HepG2 (cell line): ENCODE results near the gene ANKHD1. TPM values are rescaled to one million over a fixed set of nuclear protein-coding genes. Genes with fewer than 3 reads are reported as not detected.

Experiments used
- CEBPG ChIP-seq: IDR thresholded peaks from 2 replicates; pipeline ENCODE4 v1.6.1; 2016
- FOXC1 ChIP-seq: sonication (generic); formaldehyde crosslinking; IDR thresholded peaks from 2 replicates; pipeline ENCODE4 v1.8.0; 2022; ENCODE audit warnings: mild to moderate bottlenecking, missing genetic modification reagents, borderline replicate concordance
- FOXJ3 ChIP-seq: sonication (generic); formaldehyde crosslinking; IDR thresholded peaks from 2 replicates; pipeline ENCODE4 v1.4.0; 2020; ENCODE audit warnings: missing genetic modification reagents, mild to moderate bottlenecking, borderline replicate concordance
- GATAD1 ChIP-seq: IDR thresholded peaks from 2 replicates; pipeline ENCODE4 v1.6.1; 2016; ENCODE audit warnings: missing genetic modification reagents, missing compliant biosample characterization
- IRF2 ChIP-seq: IDR thresholded peaks from 2 replicates; pipeline ENCODE4 v1.6.1; 2018; ENCODE audit warnings: missing genetic modification reagents, missing compliant biosample characterization
- NR2F6 ChIP-seq, 2 experiments: IDR thresholded peaks; 2 replicates each; pipeline ENCODE4 v1.6.1; 2016; ENCODE audit warnings: antibody characterized with exemption in 1 of 2, mild to moderate bottlenecking in 1 of 2
- RBM39 ChIP-seq: fragments of 200-400 bp; formaldehyde crosslinking; IDR thresholded peaks from one replicate; pipeline ENCODE4 v1.6.1; 2018; ENCODE audit warnings: antibody characterized with exemption, mild to moderate bottlenecking, low read depth, low read length; ENCODE audit not compliant: poor library complexity, severe bottlenecking
- SMAD3 ChIP-seq: sonication (generic); formaldehyde crosslinking; IDR thresholded peaks from 2 replicates; pipeline ENCODE4 v1.4.0; 2020; ENCODE audit warnings: missing genetic modification reagents
- U2AF1 ChIP-seq: fragments of 200-400 bp; formaldehyde crosslinking; optimal IDR thresholded peaks from 2 replicates; pipeline ENCODE3; 2017; ENCODE audit warnings: mild to moderate bottlenecking, low read depth, low read length
- ZFY ChIP-seq: sonication (generic); formaldehyde crosslinking; IDR thresholded peaks from 2 replicates; pipeline ENCODE4 v1.4.0; 2020; ENCODE audit warnings: missing genetic modification reagents
- ZNF205 ChIP-seq: IDR thresholded peaks from 2 replicates; pipeline ENCODE4 v1.6.1; 2018; ENCODE audit warnings: missing biosample characterization, missing genetic modification reagents
- ZNF274 ChIP-seq: sonication (generic); formaldehyde crosslinking; IDR thresholded peaks from 2 replicates; pipeline ENCODE4 v1.5.1; 2020; ENCODE audit warnings: mild to moderate bottlenecking, missing genetic modification reagents
- ZNF329 ChIP-seq: sonication (generic); formaldehyde crosslinking; IDR thresholded peaks from 2 replicates; pipeline ENCODE4 v1.9.0; 2021; ENCODE audit warnings: low read depth, mild to moderate bottlenecking, missing genetic modification reagents
- polyA plus RNA-seq, 8 experiments: library from polyadenylated mRNA; depleted of rRNA in 3 of 8; stranded (reverse) in 7 of 8; unstranded in 1 of 8; fragments of >200 nt; fragmentation: Illumina TruSeq in 4 of 8; extraction: Trizol in 4 of 8; gene quantifications; 2 replicates each; pipeline versions ENCODE4 v1.2.1 to v1.2.3, GENCODE V29; 2011 to 2016; ENCODE audit warnings: low read depth in 4 of 8, missing spikeins in 1 of 8, mixed read lengths in 1 of 8; ENCODE audit not compliant: insufficient read depth in 1 of 8
- total RNA-seq, 5 experiments: library from RNA; depleted of rRNA; stranded (reverse); fragments of >200 nt; fragmentation: Illumina TruSeq; extraction: Trizol; gene quantifications; 2 replicates each; pipeline ENCODE4 v1.2.3, GENCODE V29; 2016; ENCODE audit warnings: low read depth in 1 of 5
- TF ChIP-seq, protein P1 (sequence below): sonication (generic); formaldehyde crosslinking; IDR thresholded peaks from 2 replicates; pipeline ENCODE4 v1.4.0; 2020; ENCODE audit warnings: missing genetic modification reagents
- TF ChIP-seq, protein P2 (sequence below): sonication (generic); formaldehyde crosslinking; IDR thresholded peaks from 2 replicates; pipeline ENCODE4 v1.5.1; 2020; ENCODE audit warnings: missing genetic modification reagents, mild to moderate bottlenecking, borderline replicate concordance
- TF ChIP-seq, protein P3 (sequence below), 2 experiments: sonication (generic) in 1 of 2; formaldehyde crosslinking in 1 of 2; IDR thresholded peaks; 2 replicates each; pipeline versions ENCODE4 v1.4.0 to v1.6.1; 2018 to 2020; ENCODE audit warnings: missing genetic modification reagents in 2 of 2, borderline replicate concordance in 1 of 2, low read depth in 1 of 2, mild to moderate bottlenecking in 1 of 2, missing biosample characterization in 1 of 2
- TF ChIP-seq, protein P4 (sequence below): sonication (generic); formaldehyde crosslinking; IDR thresholded peaks from 2 replicates; pipeline ENCODE4 v1.4.0; 2020; ENCODE audit warnings: missing genetic modification reagents
- TF ChIP-seq, protein P5 (sequence below): sonication (generic); formaldehyde crosslinking; IDR thresholded peaks from 2 replicates; pipeline ENCODE4 v1.9.0; 2022; ENCODE audit warnings: missing genetic modification reagents, mild to moderate bottlenecking, borderline replicate concordance

The ANKHD1 gene
- total and polyA plus RNA-seq, 2 of the 13 experiments (the other 11 are each of a cell fraction or from before 2014, with no cell fraction given): 69.9 to 82.0 TPM

DNA sequence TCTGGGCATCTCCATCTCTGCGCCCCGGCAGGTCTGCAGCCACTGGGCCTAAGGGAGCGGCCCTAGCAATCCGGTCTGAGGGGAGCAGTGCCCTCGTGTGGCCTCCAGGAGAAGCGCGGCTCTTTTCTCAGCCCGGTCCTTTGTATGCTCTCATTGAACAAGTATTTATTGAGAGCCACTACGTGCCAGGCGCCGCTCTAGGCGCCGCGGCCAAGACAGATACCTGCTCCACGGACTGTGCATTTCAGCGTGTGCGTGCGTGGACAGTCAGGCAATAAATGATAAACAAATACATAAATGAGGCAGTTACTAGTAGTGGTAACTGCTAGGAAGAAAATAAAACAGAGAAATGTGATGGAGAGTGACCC, 43.9 kb upstream of the ANKHD1 start (continued):
- TF ChIP-seq ZNF205 (peak; percentile 98), RBM39 (no peak), ZNF329 (CRISPR knock-in tag) (no peak), SMAD3 (CRISPR knock-in tag) (peak; percentile 73; the same call in 1 of the 2 replicates), GATAD1 (no peak), NR2F6 (IDR thresholded peaks at IDR 0.05) (no peak), NR2F6 (CRISPR knock-in tag; IDR thresholded peaks at IDR 0.05) (0 out of 2 replicates have a peak, but pooled peaks have one; percentile 10), FOXC1 (CRISPR knock-in tag) (no peak), U2AF1 (no peak), FOXJ3 (no peak), CEBPG (CRISPR knock-in tag) (no peak), ZFY (CRISPR knock-in tag) (peak; percentile 49), ZNF274 (CRISPR knock-in tag) (no peak), IRF2 (CRISPR knock-in tag) (peak; percentile 42; the same call in 1 of the 2 replicates)
- TF ChIP-seq, protein P1, sequence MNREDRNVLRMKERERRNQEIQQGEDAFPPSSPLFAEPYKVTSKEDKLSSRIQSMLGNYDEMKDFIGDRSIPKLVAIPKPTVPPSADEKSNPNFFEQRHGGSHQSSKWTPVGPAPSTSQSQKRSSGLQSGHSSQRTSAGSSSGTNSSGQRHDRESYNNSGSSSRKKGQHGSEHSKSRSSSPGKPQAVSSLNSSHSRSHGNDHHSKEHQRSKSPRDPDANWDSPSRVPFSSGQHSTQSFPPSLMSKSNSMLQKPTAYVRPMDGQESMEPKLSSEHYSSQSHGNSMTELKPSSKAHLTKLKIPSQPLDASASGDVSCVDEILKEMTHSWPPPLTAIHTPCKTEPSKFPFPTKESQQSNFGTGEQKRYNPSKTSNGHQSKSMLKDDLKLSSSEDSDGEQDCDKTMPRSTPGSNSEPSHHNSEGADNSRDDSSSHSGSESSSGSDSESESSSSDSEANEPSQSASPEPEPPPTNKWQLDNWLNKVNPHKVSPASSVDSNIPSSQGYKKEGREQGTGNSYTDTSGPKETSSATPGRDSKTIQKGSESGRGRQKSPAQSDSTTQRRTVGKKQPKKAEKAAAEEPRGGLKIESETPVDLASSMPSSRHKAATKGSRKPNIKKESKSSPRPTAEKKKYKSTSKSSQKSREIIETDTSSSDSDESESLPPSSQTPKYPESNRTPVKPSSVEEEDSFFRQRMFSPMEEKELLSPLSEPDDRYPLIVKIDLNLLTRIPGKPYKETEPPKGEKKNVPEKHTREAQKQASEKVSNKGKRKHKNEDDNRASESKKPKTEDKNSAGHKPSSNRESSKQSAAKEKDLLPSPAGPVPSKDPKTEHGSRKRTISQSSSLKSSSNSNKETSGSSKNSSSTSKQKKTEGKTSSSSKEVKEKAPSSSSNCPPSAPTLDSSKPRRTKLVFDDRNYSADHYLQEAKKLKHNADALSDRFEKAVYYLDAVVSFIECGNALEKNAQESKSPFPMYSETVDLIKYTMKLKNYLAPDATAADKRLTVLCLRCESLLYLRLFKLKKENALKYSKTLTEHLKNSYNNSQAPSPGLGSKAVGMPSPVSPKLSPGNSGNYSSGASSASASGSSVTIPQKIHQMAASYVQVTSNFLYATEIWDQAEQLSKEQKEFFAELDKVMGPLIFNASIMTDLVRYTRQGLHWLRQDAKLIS (CRISPR knock-in tag): no peak
- TF ChIP-seq, protein P2, sequence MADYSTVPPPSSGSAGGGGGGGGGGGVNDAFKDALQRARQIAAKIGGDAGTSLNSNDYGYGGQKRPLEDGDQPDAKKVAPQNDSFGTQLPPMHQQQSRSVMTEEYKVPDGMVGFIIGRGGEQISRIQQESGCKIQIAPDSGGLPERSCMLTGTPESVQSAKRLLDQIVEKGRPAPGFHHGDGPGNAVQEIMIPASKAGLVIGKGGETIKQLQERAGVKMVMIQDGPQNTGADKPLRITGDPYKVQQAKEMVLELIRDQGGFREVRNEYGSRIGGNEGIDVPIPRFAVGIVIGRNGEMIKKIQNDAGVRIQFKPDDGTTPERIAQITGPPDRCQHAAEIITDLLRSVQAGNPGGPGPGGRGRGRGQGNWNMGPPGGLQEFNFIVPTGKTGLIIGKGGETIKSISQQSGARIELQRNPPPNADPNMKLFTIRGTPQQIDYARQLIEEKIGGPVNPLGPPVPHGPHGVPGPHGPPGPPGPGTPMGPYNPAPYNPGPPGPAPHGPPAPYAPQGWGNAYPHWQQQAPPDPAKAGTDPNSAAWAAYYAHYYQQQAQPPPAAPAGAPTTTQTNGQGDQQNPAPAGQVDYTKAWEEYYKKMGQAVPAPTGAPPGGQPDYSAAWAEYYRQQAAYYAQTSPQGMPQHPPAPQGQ (CRISPR knock-in tag): no peak
- TF ChIP-seq, protein P3, sequence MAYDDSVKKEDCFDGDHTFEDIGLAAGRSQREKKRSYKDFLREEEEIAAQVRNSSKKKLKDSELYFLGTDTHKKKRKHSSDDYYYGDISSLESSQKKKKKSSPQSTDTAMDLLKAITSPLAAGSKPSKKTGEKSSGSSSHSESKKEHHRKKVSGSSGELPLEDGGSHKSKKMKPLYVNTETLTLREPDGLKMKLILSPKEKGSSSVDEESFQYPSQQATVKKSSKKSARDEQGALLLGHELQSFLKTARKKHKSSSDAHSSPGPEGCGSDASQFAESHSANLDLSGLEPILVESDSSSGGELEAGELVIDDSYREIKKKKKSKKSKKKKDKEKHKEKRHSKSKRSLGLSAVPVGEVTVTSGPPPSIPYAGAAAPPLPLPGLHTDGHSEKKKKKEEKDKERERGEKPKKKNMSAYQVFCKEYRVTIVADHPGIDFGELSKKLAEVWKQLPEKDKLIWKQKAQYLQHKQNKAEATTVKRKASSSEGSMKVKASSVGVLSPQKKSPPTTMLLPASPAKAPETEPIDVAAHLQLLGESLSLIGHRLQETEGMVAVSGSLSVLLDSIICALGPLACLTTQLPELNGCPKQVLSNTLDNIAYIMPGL (CRISPR knock-in tag; IDR thresholded peaks at IDR 0.05; ENCODE audit: borderline replicate concordance in 1 of 2, low read depth in 1 of 2): peak; percentile 69 to 75; a peak in 3 of 4 replicates
- TF ChIP-seq, protein P4, sequence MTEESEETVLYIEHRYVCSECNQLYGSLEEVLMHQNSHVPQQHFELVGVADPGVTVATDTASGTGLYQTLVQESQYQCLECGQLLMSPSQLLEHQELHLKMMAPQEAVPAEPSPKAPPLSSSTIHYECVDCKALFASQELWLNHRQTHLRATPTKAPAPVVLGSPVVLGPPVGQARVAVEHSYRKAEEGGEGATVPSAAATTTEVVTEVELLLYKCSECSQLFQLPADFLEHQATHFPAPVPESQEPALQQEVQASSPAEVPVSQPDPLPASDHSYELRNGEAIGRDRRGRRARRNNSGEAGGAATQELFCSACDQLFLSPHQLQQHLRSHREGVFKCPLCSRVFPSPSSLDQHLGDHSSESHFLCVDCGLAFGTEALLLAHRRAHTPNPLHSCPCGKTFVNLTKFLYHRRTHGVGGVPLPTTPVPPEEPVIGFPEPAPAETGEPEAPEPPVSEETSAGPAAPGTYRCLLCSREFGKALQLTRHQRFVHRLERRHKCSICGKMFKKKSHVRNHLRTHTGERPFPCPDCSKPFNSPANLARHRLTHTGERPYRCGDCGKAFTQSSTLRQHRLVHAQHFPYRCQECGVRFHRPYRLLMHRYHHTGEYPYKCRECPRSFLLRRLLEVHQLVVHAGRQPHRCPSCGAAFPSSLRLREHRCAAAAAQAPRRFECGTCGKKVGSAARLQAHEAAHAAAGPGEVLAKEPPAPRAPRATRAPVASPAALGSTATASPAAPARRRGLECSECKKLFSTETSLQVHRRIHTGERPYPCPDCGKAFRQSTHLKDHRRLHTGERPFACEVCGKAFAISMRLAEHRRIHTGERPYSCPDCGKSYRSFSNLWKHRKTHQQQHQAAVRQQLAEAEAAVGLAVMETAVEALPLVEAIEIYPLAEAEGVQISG (CRISPR knock-in tag): peak; percentile 72
- TF ChIP-seq, protein P5, sequence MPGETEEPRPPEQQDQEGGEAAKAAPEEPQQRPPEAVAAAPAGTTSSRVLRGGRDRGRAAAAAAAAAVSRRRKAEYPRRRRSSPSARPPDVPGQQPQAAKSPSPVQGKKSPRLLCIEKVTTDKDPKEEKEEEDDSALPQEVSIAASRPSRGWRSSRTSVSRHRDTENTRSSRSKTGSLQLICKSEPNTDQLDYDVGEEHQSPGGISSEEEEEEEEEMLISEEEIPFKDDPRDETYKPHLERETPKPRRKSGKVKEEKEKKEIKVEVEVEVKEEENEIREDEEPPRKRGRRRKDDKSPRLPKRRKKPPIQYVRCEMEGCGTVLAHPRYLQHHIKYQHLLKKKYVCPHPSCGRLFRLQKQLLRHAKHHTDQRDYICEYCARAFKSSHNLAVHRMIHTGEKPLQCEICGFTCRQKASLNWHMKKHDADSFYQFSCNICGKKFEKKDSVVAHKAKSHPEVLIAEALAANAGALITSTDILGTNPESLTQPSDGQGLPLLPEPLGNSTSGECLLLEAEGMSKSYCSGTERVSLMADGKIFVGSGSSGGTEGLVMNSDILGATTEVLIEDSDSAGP (CRISPR knock-in tag): peak; percentile 65; the same call in 1 of the 2 replicates
